Neural progenitor cell (in vitro differentiated cells): ENCODE results near the gene HS2ST1.

Experiments used
- CTCF ChIP-seq: fragments of 200-600 bp; sonication (generic); IDR thresholded peaks from 2 replicates; pipeline ENCODE4 v1.5.1; 2017; ENCODE audit warnings: antibody characterized with exemption, mild to moderate bottlenecking
- EZH2 ChIP-seq: fragments of 200-600 bp; sonication (generic); IDR thresholded peaks from 2 replicates; pipeline ENCODE4 v1.6.1; 2017; ENCODE audit warnings: antibody characterized with exemption, mild to moderate bottlenecking, moderate library complexity
- EZH2phosphoT487 ChIP-seq: fragments of 200-600 bp; sonication (generic); IDR thresholded peaks from 2 replicates; pipeline ENCODE4 v1.6.1; 2017; ENCODE audit warnings: antibody characterized with exemption

- peak; percentile 75 for TF ChIP-seq CTCF
- no peak for TF ChIP-seq EZH2phosphoT487
- no peak for TF ChIP-seq EZH2
These were observed 237.3 kb downstream of the HS2ST1 start for GRCh38 chr1:87151500-87152421.
